HG03575 (cell line): ENCODE measurements around the gene COL25A1.

Experiments used
- ATAC-seq: cut with Tn5 transposase; IDR thresholded peaks from one replicate; pipeline ENCODE4 v1.9.1; 2021; ENCODE audit not compliant: unreplicated experiment, insufficient number of reproducible peaks, low FRiP score; ENCODE audit errors: extremely low read depth

COL25A1 gene

DNA sequence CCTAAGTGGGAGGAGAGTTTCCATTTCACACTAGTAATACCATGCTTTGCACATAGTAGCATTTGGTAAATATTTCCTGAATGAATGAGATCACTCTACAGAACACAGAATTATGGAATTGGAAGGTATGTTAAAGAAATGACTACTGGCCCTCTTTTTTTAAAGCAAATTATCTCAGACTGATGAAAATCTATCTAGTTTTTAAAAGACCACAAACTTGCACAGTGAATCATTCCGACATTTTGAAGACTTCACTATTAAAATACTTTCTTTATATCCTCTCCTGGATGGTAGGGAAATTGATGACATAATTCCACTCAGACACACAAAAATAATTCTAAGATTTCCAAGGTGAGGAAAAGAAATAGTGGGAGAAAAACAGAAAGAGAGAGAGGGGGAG lies 471.2 kb downstream of the COL25A1 start:
- no peak for ATAC-seq

- ATAC-seq = no peak
Measured at GRCh38 chr4:108830509-108831244, 471.8 kb downstream of the COL25A1 start.

GRCh38 chr4:108829966-108830492 lies 472.4 kb downstream of the COL25A1 start:
- ATAC-seq = no peak

- ATAC-seq = no peak
Measured at GRCh38 chr4:108828620-108829019, 473.8 kb downstream of the COL25A1 start.

DNA sequence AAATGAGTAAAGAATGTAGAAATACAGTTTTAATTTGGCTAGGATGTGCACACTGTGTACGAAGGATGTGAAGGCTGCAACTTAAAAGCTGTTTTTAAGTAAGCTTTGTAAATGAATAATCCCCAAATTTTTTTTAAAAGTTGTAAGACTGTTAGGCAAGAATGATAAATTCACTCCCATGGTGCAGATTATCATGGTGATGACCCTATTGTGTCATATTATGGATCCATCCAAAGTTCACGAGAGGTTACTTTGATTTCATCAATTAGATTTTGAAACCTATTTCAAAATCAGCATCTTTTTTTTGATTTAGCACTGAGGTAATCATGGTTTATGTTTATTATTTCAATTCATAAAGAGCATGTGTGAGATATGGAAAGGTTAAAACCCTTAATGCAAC lies 476.7 kb downstream of the COL25A1 start:
- no peak for ATAC-seq

DNA sequence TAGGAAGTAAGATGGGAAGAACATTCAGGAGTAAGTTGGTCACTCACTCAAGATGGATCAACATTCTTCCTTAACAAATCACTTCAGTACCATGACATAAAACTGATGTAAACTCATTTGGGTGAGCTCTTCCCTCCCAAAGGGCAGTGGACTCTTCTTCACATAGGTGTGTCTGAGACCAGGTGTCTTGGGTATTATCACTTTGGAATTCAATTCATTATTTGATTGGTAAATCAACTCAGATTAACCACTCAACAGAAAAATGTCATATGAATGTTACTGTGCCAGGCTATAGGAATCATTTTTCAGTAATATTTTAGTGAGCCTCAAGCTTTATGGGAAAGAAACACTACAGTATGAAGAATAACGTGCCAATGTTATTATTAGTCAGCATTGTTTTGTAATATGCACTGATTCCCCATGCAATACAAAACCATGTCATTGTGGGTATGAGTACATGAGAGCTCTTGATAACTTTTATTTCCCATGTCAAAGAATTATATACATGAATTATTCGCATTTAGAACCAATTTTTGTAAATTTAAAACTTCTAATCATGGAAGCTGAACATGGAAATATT lies 481.0 kb downstream of the COL25A1 start:
- ATAC-seq = no peak

DNA sequence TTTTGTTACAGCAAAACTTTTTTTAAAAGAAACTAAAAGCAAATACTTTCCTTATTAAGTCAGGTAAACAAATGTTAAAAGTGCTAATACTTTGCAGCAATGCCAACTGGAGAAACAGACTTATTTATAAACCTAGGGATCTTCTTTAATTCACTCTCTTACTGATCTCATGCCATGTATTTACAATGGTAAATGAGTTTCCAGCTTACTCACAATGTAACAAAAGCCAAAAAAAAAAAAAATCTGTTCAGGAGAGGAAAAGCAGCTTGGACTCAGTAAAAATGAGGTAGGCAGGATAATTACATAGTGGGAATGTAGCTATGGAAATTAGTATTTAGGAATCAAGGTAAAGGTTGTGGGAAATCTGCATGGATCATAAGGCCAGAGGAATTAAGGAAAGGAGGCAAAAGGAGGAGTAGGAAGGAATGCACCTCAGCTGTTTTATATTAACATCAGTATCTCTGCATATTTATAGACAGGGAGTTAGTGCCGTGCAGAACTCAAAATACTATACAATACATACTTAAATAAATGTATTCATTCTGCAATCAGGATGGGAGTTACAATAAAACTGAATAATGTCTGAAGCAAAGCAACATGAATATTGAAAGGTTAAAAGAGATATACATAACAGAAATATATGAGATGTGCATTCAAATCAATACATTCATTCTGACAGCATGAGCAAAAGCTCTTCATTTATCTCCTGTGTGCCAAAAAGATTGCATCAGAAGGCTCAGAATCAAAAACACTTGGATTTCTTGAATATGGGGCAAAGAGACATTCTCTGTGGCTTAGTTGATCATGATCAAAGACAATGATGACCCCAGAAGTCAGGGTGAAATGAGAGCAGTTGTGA lies 481.7 kb downstream of the COL25A1 start:
- no peak for ATAC-seq

DNA sequence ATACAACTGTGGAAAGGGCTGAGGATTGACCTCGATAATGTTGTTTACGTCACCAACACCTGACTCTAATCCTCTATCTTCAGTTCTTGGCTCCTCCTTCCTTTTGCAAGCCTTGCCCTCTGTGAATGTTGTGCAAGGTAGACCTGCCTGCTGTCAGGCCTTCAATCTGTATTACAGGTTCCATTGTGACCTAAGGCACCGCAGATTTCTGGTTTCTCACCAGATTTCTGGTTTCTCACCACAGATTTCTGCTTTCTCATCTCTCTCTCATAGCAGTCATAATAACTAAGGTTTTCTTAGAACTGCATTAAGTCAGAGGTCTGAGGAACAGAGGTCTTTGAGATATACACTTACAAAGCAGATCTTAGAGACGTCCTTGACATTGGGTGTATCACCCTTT lies 488.1 kb downstream of the COL25A1 start:
- no peak for ATAC-seq

DNA sequence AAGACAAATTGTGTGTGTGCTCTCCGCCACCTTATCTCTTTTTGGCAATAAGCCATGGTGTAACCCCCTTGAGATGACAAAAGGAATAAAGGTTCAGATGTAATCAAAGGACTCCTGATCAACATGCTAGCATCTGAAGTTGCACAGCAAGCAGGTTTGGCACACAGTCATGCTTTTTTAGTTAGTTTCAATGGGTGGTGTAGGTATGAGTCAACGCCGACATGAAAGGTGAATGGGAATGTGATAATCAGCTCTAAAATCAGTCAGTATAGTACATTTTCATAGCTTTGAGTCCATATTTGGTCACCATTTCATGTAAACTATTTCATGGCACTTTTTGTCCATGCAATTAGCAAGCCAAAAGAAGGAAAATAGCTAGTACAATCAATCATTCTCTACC lies 489.2 kb downstream of the COL25A1 start:
- ATAC-seq = no peak

- ATAC-seq = no peak
Measured at GRCh38 chr4:108811486-108811885, 491.0 kb downstream of the COL25A1 start.

DNA sequence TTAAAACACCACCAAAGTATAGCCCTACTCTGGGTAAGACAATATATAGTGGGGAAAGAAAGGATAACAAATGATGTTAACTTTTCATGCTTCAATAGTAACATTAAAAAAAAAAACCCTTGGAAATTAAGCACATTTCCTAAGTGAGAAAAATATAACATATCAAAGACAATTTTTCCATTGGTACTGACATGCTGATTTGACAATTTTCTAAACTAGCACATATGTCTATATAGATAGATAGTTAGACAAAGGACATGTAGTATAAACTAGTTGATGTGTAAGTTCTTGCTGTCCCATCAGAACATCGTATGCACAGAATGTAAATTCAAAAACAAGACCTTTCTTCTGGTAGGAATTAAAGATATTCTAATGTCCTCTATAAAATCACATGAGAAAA lies 492.4 kb downstream of the COL25A1 start:
- no peak for ATAC-seq

- no peak for ATAC-seq
Measured at GRCh38 chr4:108804648-108805273, 497.7 kb downstream of the COL25A1 start.

DNA sequence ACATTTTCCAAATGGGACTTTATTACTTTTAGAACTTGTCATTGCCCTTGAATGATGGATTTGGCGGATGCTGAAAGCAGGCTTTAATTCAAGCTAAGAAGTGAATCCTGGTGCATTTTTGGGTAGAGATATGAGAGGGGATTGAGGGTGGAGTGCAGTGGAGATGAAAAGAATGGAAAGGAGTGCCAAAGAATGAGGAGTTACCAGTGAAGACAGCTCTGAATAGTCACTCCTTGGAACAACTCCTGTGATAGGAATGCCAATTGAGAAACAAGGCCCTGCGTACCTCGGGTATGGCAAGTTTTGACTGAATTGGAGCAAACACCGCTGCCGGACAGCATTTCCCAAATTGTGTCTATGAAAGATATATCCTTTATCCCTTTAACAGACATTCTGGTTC lies 503.2 kb downstream of the COL25A1 start:
- ATAC-seq = no peak

DNA sequence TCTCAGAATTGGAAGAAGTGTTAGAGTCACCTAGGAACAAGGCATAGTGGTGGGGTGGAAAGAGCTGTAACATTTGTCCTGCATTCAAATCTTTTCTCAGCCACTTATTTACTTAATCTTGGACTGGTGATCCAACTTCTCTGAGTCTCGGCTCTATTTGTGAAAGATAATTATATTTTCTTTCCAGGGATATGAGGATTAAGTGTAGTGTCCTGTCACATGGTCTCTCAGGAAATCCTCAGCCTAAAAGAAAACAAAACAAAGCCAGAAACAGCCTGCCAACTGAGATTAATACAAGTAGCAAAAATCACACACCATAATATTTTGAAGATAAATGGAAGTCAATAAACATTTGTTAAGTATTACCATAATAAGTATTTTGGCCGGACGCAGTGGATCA lies 506.3 kb downstream of the COL25A1 start:
- ATAC-seq = no peak

DNA sequence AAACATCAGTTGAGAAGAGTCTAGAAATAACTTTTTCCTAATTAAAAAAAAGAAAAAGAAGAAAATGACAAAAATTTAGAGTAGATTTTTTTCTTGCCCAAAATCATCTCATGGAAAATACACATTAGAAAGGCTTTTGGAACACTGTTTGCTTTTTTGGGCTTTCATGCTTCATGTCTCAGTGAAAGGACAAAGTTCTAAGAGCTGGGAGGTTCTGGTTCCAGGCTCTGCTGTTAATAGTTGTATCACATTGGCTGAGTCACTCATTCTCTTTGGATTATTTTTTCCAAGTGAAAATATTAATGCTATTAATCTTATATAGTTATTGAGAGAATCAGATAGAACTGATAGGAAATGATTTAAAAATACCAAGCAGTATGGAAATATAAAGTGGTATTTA lies 506.7 kb downstream of the COL25A1 start:
- ATAC-seq = no peak

GRCh38 chr4:108794136-108794535 lies 508.3 kb downstream of the COL25A1 start:
- ATAC-seq = no peak

DNA sequence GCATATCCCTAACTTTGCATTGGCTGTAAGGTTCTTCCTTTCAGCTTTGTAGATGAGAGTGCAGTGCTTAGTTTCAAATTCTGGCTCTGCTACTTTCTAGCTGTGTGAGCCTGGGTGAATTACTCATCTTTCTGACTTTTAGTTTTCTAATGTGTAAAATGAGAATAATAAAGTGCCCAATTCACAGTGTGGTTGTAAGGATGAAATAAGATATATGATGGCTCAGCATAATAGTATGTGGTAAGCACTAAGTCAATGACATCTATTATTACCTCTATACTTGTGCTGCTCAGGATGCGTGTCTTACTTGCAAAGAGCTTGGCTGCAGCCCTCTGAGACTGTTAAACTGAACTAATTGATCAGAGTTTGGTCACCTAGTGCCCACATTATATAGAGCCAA lies 509.0 kb downstream of the COL25A1 start:
- no peak for ATAC-seq

DNA sequence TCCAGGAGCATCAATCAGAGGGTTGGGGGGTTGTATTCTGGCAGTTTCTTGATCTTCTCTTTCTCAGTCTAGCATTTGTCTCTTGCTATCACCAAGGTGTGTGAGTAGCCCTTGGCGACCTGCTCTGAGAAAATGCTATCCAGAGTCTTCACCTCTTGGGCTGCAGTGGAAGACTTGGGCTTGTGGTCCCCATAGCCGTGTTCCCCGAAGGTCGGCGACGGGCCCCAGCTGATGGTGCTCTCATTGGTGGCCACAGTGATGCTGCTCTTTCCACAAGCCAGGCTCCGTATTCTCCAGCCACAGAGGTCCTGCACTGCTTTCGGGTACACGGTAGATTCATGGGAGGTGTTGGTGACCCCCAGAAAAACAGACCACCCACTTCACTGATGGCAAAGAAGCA lies 513.7 kb downstream of the COL25A1 start:
- ATAC-seq = no peak

- no peak for ATAC-seq
Measured at GRCh38 chr4:108787724-108788123, 514.7 kb downstream of the COL25A1 start.
